ENCODE measurements around the gene IRX1.

The IRX1 gene

GRCh38 chr5:3622961-3623360, 27.3 kb downstream of the IRX1 start:
- H3K4me2 ChIP-seq (ENCODE audit: low read depth, low read length, poor library complexity, severe bottlenecking), result no peak overlapping the region
- H3K27me3 ChIP-seq (ENCODE audit: insufficient read depth, low read length, poor library complexity, severe bottlenecking), result no peaks in the 10 kb centered on the region
- no peaks in the 10 kb centered on the region for H4K20me1 ChIP-seq (ENCODE audit: insufficient read depth, low read length, poor library complexity, severe bottlenecking)
- no peak overlapping the region for H3K9ac ChIP-seq (ENCODE audit: low read depth, low read length, poor library complexity, severe bottlenecking)
- no peaks in the 10 kb centered on the region for H3K9me2 ChIP-seq (replicated peaks; ENCODE audit: low read depth, low read length)
- no peaks in the 10 kb centered on the region for H3F3A ChIP-seq (ENCODE audit: low read depth)
- H2AFZ ChIP-seq (ENCODE audit: low read length), result no peak overlapping the region
- H3K9me3 ChIP-seq (ENCODE audit: insufficient read depth, low read depth, low read length), result peaks cover 4% of the 10 kb centered on the region; the same call in 1 of the 2 replicates
- H3K36me3 ChIP-seq (ENCODE audit: insufficient read depth, low read length), result no peaks in the 10 kb centered on the region
- TF ChIP-seq EZH2phosphoT487 (IDR thresholded peaks at IDR 0.05; ENCODE audit: borderline replicate concordance), result no peak
- TF ChIP-seq, protein P1, sequence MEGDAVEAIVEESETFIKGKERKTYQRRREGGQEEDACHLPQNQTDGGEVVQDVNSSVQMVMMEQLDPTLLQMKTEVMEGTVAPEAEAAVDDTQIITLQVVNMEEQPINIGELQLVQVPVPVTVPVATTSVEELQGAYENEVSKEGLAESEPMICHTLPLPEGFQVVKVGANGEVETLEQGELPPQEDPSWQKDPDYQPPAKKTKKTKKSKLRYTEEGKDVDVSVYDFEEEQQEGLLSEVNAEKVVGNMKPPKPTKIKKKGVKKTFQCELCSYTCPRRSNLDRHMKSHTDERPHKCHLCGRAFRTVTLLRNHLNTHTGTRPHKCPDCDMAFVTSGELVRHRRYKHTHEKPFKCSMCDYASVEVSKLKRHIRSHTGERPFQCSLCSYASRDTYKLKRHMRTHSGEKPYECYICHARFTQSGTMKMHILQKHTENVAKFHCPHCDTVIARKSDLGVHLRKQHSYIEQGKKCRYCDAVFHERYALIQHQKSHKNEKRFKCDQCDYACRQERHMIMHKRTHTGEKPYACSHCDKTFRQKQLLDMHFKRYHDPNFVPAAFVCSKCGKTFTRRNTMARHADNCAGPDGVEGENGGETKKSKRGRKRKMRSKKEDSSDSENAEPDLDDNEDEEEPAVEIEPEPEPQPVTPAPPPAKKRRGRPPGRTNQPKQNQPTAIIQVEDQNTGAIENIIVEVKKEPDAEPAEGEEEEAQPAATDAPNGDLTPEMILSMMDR (conservative IDR thresholded peaks at IDR 0.05; ENCODE audit: low read length), result no peak
- no peak overlapping the region for H3K4me3 ChIP-seq (ENCODE audit: low read length, poor library complexity, severe bottlenecking)
- H3K79me2 ChIP-seq (ENCODE audit: insufficient read depth, low read length), result no peaks in the 10 kb centered on the region
- H3K4me1 ChIP-seq (ENCODE audit: insufficient read depth, low read length, poor library complexity, severe bottlenecking), result no peaks in the 10 kb centered on the region

GRCh38 chr5:3625626-3626025, 30.0 kb downstream of the IRX1 start:
- no peaks in the 10 kb centered on the region for H3K27me3 ChIP-seq (ENCODE audit: insufficient read depth, low read length, poor library complexity, severe bottlenecking)
- TF ChIP-seq, protein P1 (conservative IDR thresholded peaks at IDR 0.05; ENCODE audit: low read length), result no peak
- no peak for TF ChIP-seq EZH2phosphoT487 (IDR thresholded peaks at IDR 0.05; ENCODE audit: borderline replicate concordance)
- peaks cover 4% of the 10 kb centered on the region; the same call in 1 of the 2 replicates for H3K9me3 ChIP-seq (ENCODE audit: insufficient read depth, low read depth, low read length)

DNA sequence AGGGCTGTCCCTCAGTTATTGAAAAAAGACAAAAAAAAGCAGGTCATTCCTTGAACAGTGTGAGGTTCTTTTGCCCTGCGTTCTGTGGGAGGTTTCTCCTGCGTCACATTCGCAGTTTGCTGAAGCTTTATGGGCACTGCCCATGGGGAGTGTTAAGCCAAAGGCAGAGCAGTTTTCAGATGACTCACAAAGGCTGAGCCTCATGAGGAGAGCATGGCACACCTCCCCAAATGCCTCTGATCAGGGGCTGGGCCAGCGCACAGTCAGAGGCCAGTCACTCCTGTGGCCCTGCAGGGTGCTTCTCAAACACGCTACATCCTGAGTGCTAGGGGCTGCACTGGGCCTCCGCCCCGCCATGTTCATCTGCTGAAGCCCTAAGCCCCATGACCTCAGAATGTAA, 38.4 kb downstream of the IRX1 start:
- H3F3A ChIP-seq (ENCODE audit: low read depth), result no peaks in the 10 kb centered on the region
- no peak overlapping the region for H3K4me2 ChIP-seq (ENCODE audit: low read depth, low read length, poor library complexity, severe bottlenecking)
- no peaks in the 10 kb centered on the region for H3K79me2 ChIP-seq (ENCODE audit: insufficient read depth, low read length)
- no peak overlapping the region for H3K9ac ChIP-seq (ENCODE audit: low read depth, low read length, poor library complexity, severe bottlenecking)
- H3K36me3 ChIP-seq (ENCODE audit: insufficient read depth, low read length), result no peaks in the 10 kb centered on the region
- no peaks in the 10 kb centered on the region for H3K9me2 ChIP-seq (replicated peaks; ENCODE audit: low read depth, low read length)
- TF ChIP-seq, protein P1 (conservative IDR thresholded peaks at IDR 0.05; ENCODE audit: low read length), result no peak
- TF ChIP-seq EZH2phosphoT487 (IDR thresholded peaks at IDR 0.05; ENCODE audit: borderline replicate concordance), result no peak
- no peaks in the 10 kb centered on the region for H4K20me1 ChIP-seq (ENCODE audit: insufficient read depth, low read length, poor library complexity, severe bottlenecking)
- H3K9me3 ChIP-seq (ENCODE audit: insufficient read depth, low read depth, low read length), result peaks cover 3% of the 10 kb centered on the region; the same call in 1 of the 2 replicates
- no peaks in the 10 kb centered on the region for H3K27me3 ChIP-seq (ENCODE audit: insufficient read depth, low read length, poor library complexity, severe bottlenecking)
- no peaks in the 10 kb centered on the region for H3K4me1 ChIP-seq (ENCODE audit: insufficient read depth, low read length, poor library complexity, severe bottlenecking)
- H3K4me3 ChIP-seq (ENCODE audit: low read length, poor library complexity, severe bottlenecking), result no peak overlapping the region
- no peak overlapping the region for H2AFZ ChIP-seq (ENCODE audit: low read length)

More at GRCh38 chr5:3625626-3626025, 30.0 kb downstream of the IRX1 start:
- H2AFZ ChIP-seq (ENCODE audit: low read length), result no peak overlapping the region
- H3K4me2 ChIP-seq (ENCODE audit: low read depth, low read length, poor library complexity, severe bottlenecking), result no peak overlapping the region
- no peaks in the 10 kb centered on the region for H3K4me1 ChIP-seq (ENCODE audit: insufficient read depth, low read length, poor library complexity, severe bottlenecking)
- no peak overlapping the region for H3K9ac ChIP-seq (ENCODE audit: low read depth, low read length, poor library complexity, severe bottlenecking)
- no peak overlapping the region for H3K4me3 ChIP-seq (ENCODE audit: low read length, poor library complexity, severe bottlenecking)
- H3F3A ChIP-seq (ENCODE audit: low read depth), result no peaks in the 10 kb centered on the region
- H3K36me3 ChIP-seq (ENCODE audit: insufficient read depth, low read length), result no peaks in the 10 kb centered on the region
- no peaks in the 10 kb centered on the region for H3K9me2 ChIP-seq (replicated peaks; ENCODE audit: low read depth, low read length)
- no peaks in the 10 kb centered on the region for H3K79me2 ChIP-seq (ENCODE audit: insufficient read depth, low read length)
- H4K20me1 ChIP-seq (ENCODE audit: insufficient read depth, low read length, poor library complexity, severe bottlenecking), result no peaks in the 10 kb centered on the region

Measured in Loucy (cell line).